ENCODE data around the gene ASGR2.

- TF ChIP-seq TSHZ2 (CRISPR knock-in tag; IDR thresholded peaks at IDR 0.05) (no peak), ZNF8 (CRISPR knock-in tag; IDR thresholded peaks at IDR 0.05) (no peak), ZFP3 (CRISPR knock-in tag; IDR thresholded peaks at IDR 0.05) (no peak), ZNF565 (CRISPR knock-in tag; conservative IDR thresholded peaks at IDR 0.05; ENCODE audit: low read depth) (no peak), ESRRG (CRISPR knock-in tag; IDR thresholded peaks at IDR 0.05) (no peak), ZNF70 (CRISPR knock-in tag; IDR thresholded peaks at IDR 0.05) (no peak), TCF4 (CRISPR knock-in tag; IDR thresholded peaks at IDR 0.05; ENCODE audit: borderline replicate concordance) (no peak)
- TF ChIP-seq, protein P1, sequence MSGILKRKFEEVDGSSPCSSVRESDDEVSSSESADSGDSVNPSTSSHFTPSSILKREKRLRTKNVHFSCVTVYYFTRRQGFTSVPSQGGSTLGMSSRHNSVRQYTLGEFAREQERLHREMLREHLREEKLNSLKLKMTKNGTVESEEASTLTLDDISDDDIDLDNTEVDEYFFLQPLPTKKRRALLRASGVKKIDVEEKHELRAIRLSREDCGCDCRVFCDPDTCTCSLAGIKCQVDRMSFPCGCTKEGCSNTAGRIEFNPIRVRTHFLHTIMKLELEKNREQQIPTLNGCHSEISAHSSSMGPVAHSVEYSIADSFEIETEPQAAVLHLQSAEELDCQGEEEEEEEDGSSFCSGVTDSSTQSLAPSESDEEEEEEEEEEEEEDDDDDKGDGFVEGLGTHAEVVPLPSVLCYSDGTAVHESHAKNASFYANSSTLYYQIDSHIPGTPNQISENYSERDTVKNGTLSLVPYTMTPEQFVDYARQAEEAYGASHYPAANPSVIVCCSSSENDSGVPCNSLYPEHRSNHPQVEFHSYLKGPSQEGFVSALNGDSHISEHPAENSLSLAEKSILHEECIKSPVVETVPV (CRISPR knock-in tag; IDR thresholded peaks at IDR 0.05) = no peak
- TF ChIP-seq, protein P2, sequence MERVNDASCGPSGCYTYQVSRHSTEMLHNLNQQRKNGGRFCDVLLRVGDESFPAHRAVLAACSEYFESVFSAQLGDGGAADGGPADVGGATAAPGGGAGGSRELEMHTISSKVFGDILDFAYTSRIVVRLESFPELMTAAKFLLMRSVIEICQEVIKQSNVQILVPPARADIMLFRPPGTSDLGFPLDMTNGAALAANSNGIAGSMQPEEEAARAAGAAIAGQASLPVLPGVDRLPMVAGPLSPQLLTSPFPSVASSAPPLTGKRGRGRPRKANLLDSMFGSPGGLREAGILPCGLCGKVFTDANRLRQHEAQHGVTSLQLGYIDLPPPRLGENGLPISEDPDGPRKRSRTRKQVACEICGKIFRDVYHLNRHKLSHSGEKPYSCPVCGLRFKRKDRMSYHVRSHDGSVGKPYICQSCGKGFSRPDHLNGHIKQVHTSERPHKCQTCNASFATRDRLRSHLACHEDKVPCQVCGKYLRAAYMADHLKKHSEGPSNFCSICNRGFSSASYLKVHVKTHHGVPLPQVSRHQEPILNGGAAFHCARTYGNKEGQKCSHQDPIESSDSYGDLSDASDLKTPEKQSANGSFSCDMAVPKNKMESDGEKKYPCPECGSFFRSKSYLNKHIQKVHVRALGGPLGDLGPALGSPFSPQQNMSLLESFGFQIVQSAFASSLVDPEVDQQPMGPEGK (CRISPR knock-in tag; IDR thresholded peaks at IDR 0.05; ENCODE audit: borderline replicate concordance) = no peak
- TF ChIP-seq, protein P3, sequence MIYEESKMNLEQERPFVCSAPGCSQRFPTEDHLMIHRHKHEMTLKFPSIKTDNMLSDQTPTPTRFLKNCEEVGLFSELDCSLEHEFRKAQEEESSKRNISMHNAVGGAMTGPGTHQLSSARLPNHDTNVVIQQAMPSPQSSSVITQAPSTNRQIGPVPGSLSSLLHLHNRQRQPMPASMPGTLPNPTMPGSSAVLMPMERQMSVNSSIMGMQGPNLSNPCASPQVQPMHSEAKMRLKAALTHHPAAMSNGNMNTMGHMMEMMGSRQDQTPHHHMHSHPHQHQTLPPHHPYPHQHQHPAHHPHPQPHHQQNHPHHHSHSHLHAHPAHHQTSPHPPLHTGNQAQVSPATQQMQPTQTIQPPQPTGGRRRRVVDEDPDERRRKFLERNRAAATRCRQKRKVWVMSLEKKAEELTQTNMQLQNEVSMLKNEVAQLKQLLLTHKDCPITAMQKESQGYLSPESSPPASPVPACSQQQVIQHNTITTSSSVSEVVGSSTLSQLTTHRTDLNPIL (CRISPR knock-in tag; IDR thresholded peaks at IDR 0.05; ENCODE audit: low read depth) = no peak
These were observed 47.4 kb downstream of the ASGR2 start for GRCh38 chr17:7067198-7067597.
